ENCODE measurements around the gene NOM1.

- TF ChIP-seq POLR2AphosphoS5 (IDR thresholded peaks at IDR 0.05; ENCODE audit: low read depth, low read length) (peak; percentile 59; the same call in 1 of the 2 replicates), TAF1 (IDR thresholded peaks at IDR 0.05; ENCODE audit: borderline replicate concordance, insufficient read depth, low read length) (no peak)
Observed at GRCh38 chr7:157010588-157011332, 61.2 kb downstream of the NOM1 start, which contains the start of gene MNX1.

Measured in PFSK-1 (cell line).